ENCODE results near the gene SMIM7. TPM values are rescaled to one million over a fixed set of nuclear protein-coding genes. Genes with fewer than 3 reads are reported as not detected.

SMIM7 gene
- total RNA-seq, 2 experiments from 2014 or later, result 58.4 to 59.6 TPM

DNA sequence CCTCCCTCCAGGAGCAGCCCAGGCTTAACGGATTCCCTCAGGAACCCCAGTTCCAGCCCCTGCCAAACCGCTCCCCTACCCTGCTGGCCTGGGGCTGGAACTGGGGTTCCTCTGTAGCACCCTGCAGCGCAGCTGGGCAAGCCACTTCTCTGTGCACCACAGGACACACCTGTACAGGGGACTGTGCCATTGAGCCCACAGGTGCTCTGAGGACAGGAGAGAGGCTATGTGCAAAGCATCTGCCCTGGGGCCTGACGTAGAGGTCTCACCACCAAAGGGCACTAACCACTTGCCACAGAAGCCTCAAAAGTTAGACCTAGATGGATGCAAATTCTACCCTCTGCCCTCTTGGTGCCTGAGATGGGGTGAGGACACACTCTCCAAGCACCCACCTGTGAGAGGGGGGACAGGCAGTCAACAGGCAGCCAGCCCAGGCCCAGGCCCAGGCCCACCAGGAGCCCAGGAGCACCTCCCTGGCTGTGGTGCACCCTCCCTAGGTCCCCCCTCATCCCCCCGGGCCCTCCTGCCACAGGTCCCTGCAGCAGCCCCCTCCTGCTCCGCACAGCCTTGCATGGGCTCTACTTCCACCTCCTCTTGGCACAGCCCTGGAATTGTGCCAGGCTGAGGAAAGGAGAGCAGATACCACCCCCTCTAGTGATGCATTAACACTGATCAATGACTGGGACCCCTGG, 60.1 kb downstream of the SMIM7 start:
- no peaks in the 10 kb centered on the region for H3K36me3 Mint-ChIP-seq (ENCODE audit: low read depth)
- DNase-seq, result no peak
- no peak overlapping the region for H3K27ac Mint-ChIP-seq
- H3K27me3 Mint-ChIP-seq, result no peaks in the 10 kb centered on the region
- no peaks in the 10 kb centered on the region for H3K9me3 Mint-ChIP-seq
- no peak overlapping the region for H3K4me3 Mint-ChIP-seq
- CTCF ChIA-PET, result interaction anchor here (0.7 to 1.8 kb wide), 4 partner anchors 8 to 12 kb away, joined by 3 to 4 read pairs (median 4); no protein-coding TSS in a partner anchor
- POLR2A ChIA-PET, result no interaction called here
- H3K4me1 Mint-ChIP-seq, result peaks cover 34% of the 10 kb centered on the region

DNA sequence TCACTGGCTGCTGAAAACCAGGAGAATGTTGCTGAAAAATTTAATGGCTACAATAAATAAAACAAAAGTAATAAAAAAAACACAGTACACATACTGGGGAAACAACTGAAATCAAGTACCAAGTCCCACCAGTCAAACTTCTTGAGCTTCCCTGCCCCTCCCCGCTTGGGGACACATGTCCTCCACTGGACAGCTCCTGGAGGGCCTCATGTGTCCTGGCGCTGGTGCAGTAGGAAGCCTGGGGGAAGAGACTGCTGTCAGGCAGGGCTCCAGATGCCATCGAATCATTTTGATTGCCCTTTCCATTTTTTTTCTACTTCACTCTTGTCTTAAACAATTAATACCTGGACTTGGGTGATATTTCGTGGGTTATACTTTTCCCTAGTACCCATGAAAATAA, 61.1 kb downstream of the SMIM7 start:
- Mint-ChIP-seq H3K27me3 (no peaks in the 10 kb centered on the region), H3K4me1 (peaks cover 43% of the 10 kb centered on the region), H3K27ac (no peak overlapping the region), H3K9me3 (no peaks in the 10 kb centered on the region), H3K36me3 (ENCODE audit: low read depth) (no peaks in the 10 kb centered on the region), H3K4me3 (no peak overlapping the region)
- DNase-seq, result no peak
- POLR2A ChIA-PET, result no interaction called here
- CTCF ChIA-PET, result interaction anchor here (0.7 to 1.8 kb wide), 3 partner anchors 9 to 16 kb away, joined by 3 to 4 read pairs (median 3); no protein-coding TSS in a partner anchor

DNA sequence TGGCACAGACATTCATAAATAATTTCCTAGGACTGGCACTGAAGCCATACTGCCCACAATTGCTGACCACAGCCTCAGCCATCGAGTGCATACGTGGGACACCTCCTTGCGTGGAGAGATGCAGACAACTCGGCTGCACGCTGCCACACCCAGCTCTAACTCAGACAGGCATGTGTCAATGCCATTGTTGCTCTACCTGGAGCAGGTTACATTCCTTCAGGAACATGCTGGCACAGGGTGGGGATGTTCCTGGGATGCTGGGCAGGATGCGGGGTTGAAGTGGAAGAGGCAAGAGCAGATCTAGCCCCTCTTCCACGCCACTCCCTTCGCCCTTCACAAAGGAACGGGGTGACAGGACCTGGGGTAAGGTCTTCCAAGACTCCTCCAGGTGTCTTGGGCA, 63.5 kb downstream of the SMIM7 start:
- H3K4me1 Mint-ChIP-seq, result peaks cover 61% of the 10 kb centered on the region
- ChIA-PET CTCF (interaction anchor here (1.6 kb wide), 1 partner anchor 28 kb away, joined by 3 read pairs; no protein-coding TSS in a partner anchor), POLR2A (no interaction called here)
- no peaks in the 10 kb centered on the region for H3K27me3 Mint-ChIP-seq
- no peaks in the 10 kb centered on the region for H3K9me3 Mint-ChIP-seq
- DNase-seq, result no peak
- peaks cover 5% of the 10 kb centered on the region for H3K36me3 Mint-ChIP-seq (ENCODE audit: low read depth)
- no peak overlapping the region for H3K27ac Mint-ChIP-seq
- no peak overlapping the region for H3K4me3 Mint-ChIP-seq

Other genes starting within 250 kb of the SMIM7 start
- 10 to 100 TPM; 33.3 to 39.1 TPM for gene EPS15L1, start 188.2 kb downstream of the SMIM7 start, total RNA-seq
- not detected for gene CALR3, start 164.0 kb downstream of the SMIM7 start, total RNA-seq
- 1 to 10 TPM; 3.1 to 3.9 TPM for gene C19orf44, start 163.8 kb downstream of the SMIM7 start, total RNA-seq
- gene CHERP, start 117.7 kb downstream of the SMIM7 start, total RNA-seq, result 10 to 100 TPM; 57.9 to 62.2 TPM
- gene SLC35E1, start 87.7 kb downstream of the SMIM7 start, total RNA-seq, result 10 to 100 TPM; 40.6 to 43.1 TPM
- gene MED26, start 31.9 kb downstream of the SMIM7 start, total RNA-seq, result 10 to 100 TPM; 14.6 to 15.6 TPM
- 1 to 10 TPM; 1.1 to 1.7 TPM for gene TMEM38A, start 995 bp upstream of the SMIM7 start, total RNA-seq
- gene NWD1, start 59.7 kb upstream of the SMIM7 start, total RNA-seq, result not detected
- gene SIN3B, start 169.3 kb upstream of the SMIM7 start, total RNA-seq, result 10 to 100 TPM; 31.4 to 33.6 TPM
- gene F2RL3, start 228.9 kb upstream of the SMIM7 start, total RNA-seq, result under 1 TPM; 0.35 to 0.65 TPM